Activated CD4-positive, alpha-beta T cell treated with anti-CD3 and anti-CD28 coated beads, Interleukin-2, amount 50 U/mL, for 48 hours (primary cell): ENCODE data around the gene KRTAP6-1.

Source experiments
- DNase-seq, 2 experiments: peaks; one replicate each; pipeline ENCODE4 v3.0.0-alpha.2; 2020

Gene KRTAP6-1

GRCh38 chr21:30613836-30614235 lies at the start of gene KRTAP6-1:
Gene KRTAP6-1 (minus strand): TSS chr21:30613930. CDS start chr21:30613904, 26 bp downstream.
- DNase-seq = no peak

DNA sequence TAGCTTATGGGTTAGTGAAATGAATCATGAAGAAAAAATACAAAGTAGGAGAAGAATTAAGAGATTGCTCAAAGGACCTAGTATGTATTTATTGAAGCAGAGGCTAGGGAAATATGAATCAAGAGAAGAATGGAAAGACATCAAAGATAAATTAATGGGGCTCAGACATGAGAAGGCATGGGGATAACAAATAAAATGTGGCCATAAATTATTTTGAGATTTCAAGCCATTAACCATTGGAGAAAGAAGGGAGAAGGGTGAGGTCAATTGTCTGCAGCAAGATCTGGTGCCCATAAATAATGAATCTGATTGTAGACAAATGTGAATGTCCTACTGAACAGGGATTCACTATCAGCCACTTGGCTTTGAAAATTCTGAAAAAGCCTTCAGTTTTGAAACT lies 39.2 kb upstream of the KRTAP6-1 start:
- no peak for DNase-seq

- DNase-seq = no peak
Measured at GRCh38 chr21:30646904-30647414, 33.2 kb upstream of the KRTAP6-1 start.

DNA sequence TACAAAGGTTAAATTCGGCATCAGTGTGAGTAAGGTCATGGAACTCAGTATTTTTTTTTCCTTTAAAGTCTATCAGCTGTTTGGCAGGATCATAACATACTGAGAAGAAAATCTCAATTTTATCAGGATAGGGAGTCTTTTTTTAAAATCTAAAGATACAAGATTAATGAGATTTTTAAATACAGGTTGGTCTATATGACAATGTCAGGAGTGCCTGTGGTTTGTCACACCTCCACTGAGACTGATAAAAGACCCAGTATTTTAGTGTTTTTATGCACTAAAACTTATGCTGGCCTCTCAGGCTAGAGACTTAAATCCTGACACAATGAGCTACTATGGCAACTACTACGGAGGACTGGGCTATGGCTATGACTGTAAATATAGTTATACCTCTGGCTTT lies 28.8 kb upstream of the KRTAP6-1 start, which contains the start of gene KRTAP20-3:
KRTAP20-3 (plus strand) TSS at position 301 of the 400 bp plus-strand sequence.
- DNase-seq = no peak

- no peak for DNase-seq
Measured at GRCh38 chr21:30638686-30639085, 25.0 kb upstream of the KRTAP6-1 start.

DNA sequence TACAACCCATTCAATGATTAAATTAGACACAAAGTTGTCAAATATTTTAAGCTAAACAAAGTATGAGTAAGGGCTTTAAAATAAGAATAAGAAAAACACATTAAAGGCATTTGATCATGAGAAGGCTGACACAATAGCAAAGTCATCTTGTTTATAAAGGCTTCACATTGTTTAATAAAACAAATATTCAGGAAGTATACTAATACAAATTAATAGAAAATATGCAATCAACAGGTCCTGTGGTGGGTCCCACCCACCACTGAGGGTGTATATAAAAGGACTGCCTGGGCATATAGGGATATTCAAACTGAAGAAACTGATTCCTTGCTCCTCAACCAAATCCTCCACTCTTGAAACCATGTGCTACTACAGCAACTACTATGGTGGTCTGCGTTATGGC lies 21.2 kb upstream of the KRTAP6-1 start, which contains the start of gene KRTAP20-2:
KRTAP20-2 (plus strand) TSS at position 301 of the 400 bp plus-strand sequence; CDS start at position 359, 58 bp downstream.
- no peak for DNase-seq

DNA sequence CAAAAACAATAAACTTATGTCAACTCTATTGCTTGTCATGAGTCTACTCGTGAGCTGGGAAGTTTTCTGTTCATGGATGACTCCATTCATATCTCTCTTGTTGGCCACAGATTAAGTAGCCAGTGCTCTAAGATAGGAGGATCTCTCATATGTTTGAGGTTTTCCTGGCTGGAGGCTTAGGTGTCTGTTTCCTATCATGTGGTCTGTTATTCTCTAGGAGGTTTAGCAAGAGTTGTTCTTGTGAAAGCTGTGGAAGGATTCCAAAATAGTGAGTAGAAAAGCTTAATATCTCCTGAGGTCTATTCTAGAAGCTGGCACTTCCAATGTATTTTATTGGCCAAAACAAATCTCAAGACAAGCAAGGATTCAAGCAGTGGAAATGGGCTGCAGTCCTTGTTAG lies 15.5 kb upstream of the KRTAP6-1 start:
- no peak for DNase-seq

DNA sequence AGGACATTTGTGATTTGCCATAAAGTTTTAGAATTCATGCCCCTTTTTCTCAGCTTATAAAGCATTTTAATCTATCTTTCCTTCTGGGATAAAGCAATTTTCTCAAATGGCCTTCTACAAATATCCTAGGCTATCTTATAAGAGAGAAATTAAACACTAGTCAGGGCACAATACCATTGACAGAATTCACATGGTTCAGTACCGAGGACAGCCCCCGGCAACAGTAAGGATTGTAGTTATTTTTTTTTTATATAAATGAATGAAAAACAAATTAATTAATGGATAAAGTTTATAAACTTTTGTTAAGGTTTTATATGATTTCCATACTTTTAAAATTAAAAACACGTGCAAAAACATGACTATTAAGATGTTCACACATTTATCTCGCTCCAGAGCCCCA lies 14.4 kb upstream of the KRTAP6-1 start:
- DNase-seq = no peak

DNA sequence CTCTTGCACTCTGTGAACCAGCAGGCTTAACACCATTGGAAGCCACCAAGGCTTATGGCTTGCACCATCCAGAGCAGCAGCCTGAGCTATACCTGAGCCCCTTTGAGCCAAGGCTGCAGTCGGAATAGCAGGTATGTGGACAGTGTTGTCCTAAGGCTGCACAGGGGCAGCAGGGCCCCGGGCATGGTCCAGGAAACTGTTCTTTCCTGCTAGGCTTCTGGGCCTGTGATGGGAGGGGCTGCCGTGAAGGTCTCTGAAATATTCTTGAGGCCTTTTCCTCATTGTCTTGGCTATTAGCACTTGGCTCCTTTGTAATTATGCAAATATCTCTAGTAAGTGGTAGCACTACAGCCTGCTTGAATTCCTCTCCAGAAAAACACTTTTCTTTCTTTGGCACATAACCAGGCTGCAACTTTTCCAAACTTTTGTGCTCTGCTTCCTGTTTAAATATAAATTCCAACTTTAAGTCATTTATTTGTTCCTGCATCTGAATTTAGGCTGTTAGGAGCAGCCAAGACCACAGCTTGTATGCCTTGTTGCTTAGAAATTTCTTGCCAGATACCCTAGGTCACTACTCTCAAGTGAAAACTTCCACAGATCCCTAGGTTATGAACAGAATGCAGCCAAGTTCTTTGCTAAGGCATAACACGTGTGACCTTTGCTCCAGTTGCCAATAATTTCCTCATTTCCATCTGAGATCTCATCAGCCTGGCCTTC lies 11.9 kb upstream of the KRTAP6-1 start:
- DNase-seq = no peak

- DNase-seq = no peak
Measured at GRCh38 chr21:30623362-30623761, 9.6 kb upstream of the KRTAP6-1 start.

DNA sequence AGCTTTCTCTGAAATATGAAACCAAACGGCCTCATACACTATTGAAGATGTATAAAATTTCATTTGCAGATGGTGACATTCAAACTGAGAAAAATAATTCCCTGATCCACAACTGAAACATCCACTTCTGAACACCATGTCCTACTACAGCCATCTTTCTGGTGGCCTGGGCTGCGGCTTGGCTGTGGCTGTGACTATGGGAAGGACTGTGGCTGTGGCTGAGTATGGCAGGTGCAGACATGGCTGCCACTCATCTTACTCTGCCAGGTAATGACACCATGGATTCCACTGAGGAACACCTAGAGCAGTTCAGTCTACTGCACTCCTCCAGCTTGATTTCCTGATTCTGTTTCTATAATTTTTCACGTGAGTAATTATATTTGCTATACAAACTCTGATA lies 6.8 kb upstream of the KRTAP6-1 start, which contains the start of gene KRTAP20-4:
KRTAP20-4 (plus strand) TSS at position 106 of the 400 bp plus-strand sequence.
- DNase-seq = no peak

DNA sequence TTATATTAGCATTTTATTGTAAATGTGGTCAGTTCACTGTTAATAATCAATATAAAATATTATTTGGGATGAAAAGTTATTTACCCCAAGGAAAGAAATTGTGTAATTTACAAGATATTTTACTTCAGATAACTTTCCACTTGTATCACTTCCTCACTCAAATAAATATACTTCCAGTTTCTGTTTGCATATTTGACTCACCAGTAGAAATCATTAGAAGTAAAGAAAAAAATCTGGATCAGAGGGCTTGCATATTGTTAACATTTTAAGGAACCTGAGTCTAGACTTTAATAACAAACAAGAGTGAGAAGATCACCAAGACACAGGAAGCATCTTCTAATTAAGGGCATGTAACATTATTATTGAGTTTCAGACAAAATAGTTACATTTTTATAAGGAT lies 6.3 kb upstream of the KRTAP6-1 start:
- DNase-seq = no peak

GRCh38 chr21:30616125-30616524 lies 2.4 kb upstream of the KRTAP6-1 start, which contains the start of gene KRTAP20-1:
Gene KRTAP20-1 (plus strand): TSS chr21:30616425. CDS start chr21:30616455, 30 bp downstream.
- DNase-seq = no peak

GRCh38 chr21:30615199-30615598 lies 1.5 kb upstream of the KRTAP6-1 start:
- DNase-seq = no peak

DNA sequence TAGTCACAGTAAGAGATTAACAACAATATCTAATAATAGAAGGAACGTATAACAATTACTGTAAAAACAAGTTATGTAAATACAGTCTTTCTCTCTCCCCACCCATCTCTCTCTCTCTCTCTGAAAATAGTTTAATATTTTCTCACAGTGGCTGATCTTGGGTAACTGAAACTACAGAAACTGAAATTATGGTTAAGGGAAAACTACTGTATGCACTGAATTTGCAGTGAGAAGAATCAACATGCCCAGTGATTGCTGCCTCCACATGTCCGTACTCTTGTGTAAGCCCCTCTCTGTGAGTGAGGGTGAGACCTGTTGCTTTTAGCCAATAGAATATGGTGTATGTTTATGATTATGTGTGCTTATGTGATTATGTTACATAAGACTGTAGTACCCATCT lies 1.6 kb downstream of the KRTAP6-1 start:
- no peak for DNase-seq

DNA sequence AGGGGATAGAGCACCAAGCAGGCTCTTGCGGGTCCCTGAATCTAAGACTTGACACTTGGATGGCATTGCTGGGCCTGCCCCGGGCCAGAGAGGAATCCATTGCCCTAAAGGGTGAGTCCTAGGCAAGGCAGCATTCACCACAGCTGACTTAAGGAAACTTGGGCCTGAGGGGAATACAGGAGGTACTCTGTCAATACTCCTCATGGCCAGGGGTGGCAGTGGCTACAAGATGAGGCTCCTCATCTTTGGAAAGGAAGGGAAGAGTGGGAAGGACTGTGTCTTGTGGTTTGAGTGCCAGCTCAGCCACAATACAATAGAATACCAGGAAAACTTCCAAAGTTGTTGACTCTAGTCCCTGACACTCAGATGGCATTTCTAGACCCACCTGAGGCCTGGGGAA lies 7.8 kb downstream of the KRTAP6-1 start:
- DNase-seq = no peak

DNA sequence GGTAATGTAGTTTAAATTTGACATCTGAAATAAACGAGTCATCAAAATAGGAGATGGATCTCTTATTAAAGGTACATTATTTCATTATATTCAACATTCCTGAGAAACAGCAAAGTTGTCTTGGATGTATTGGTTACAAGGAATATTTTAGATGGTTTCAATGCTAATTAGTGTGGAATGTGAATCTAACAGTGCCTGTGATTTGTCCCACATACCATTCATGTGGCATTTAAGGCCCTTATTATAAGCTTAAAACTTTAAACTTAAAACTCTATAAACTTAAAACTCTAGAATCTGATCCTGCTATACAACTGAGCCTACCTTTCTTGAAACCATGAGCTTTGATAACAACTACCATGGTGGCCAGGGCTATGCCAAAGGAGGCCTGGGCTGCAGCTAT lies 12.9 kb downstream of the KRTAP6-1 start, which contains the start of gene KRTAP22-1:
KRTAP22-1 (plus strand) TSS at position 301 of the 400 bp plus-strand sequence.
- DNase-seq = no peak

- no peak for DNase-seq
Measured at GRCh38 chr21:30598802-30599201, 14.9 kb downstream of the KRTAP6-1 start, which contains the start of gene KRTAP6-2. Gene KRTAP6-2 (minus strand): TSS chr21:30598902. CDS start chr21:30598874, 28 bp downstream.

DNA sequence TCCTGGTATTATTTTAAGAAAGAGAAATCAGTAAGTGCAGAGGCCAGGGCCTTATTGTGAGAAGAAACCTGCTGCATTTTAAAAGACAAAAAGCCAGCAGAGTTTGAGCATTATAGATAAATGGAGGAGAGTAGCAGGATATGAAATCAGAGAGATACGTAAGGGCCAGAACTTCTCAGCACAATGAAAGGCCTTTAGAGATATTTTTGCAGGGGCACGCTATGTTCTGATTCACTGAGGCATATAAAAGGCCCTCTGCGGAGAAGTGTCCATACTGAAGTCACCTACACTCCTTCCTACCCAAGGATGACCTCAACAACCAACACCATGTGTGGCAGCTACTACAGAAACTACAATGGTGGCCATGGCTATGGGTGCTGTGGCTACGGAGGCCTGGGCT lies 21.6 kb downstream of the KRTAP6-1 start, which contains the start of gene KRTAP6-3:
KRTAP6-3 (plus strand) TSS at position 301 of the 400 bp plus-strand sequence; CDS start at position 307, 6 bp downstream.
- no peak for DNase-seq

DNA sequence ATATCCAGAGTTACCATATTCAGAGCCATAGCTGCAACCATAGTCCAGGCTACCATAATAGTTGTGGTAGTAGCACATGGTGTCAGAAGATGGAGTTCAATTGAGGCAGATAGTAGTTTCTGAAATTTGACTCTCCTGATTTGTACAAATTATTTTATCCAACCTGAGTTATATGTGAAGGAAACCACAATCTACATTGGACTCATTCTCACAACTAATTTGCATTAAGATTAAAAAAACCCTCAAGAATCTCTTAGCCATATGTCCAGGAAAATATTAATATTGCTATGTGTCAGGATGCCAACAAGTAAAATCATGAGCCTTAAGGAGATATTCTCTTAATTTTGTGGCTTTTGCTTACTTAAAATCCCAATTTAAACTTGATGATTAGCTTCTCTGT lies 23.4 kb downstream of the KRTAP6-1 start, which contains the start of gene KRTAP22-2:
KRTAP22-2 (minus strand) TSS at position 101 of the 400 bp plus-strand sequence.
- DNase-seq = no peak

DNA sequence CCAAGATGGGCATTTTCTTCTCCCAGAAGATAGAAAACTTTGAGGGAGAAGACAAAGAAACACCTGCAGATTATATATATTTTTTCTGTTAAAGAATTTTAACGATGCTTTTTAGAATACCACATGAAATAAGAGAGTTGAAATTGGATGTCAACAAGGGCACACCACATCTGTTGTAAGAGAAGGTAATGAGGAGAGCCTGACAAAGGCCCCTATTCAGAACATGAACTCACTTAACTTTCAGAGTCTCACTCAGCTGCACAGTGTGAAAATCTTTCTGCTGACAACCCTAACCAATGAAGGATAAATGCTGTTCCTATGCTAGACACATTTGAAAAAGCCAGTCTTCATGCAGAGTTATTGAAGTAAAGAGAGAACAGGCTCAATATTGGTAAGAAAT lies 30.9 kb downstream of the KRTAP6-1 start:
- no peak for DNase-seq

DNA sequence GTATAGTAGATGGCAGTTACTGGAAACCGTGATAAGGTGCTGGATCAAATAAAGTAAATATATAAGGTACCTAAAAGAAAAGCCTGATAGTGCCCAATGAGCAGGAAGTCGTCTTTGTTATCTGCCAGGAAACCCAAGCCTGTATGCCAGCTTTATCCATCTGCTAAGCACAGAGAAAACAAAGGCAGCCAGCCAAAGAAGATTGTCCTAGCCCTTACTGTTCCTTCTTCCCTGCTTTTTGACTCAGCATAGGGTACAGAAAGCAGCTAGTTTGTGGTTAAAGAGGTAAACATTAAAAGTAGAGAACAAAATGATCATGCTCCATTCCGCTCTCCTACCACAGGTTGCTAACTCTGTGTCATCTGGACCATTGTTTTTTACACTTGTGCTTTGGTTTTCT lies 33.6 kb downstream of the KRTAP6-1 start:
- DNase-seq = no peak

GRCh38 chr21:30579346-30579745 lies 34.4 kb downstream of the KRTAP6-1 start:
- DNase-seq = no peak

DNA sequence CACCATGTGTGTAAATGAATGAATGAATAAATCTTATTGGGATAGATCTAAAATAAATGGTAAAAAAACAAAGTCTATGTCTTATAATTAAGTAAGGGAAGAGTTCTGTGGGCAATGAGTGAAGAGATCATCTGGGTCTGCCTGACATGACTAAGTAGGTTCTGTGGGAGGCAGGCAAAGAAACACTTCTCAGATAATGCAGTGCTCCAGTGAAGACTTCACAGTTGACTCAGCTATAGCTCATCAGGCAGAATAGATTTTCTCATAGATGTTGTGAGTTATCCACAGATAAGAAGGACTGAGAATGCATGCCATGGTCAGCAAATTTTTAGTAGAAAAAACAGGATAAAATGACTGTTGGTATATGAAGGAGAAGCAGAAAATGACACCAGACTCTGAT lies 36.0 kb downstream of the KRTAP6-1 start:
- no peak for DNase-seq
